ENCODE measurements around the gene EGFLAM. TPM values are rescaled to one million over a fixed set of nuclear protein-coding genes. Genes with fewer than 3 reads are reported as not detected.

The EGFLAM gene
- total RNA-seq, 1 donor, result 11.2 TPM

- no peak for TF ChIP-seq CTCF (IDR thresholded peaks at IDR 0.05; ENCODE audit: extremely low read depth, low read depth, low read length)
- Histone ChIP-seq H3K9me3 (ENCODE audit: low read depth, low read length) (no peaks in the 10 kb centered on the region), H3K36me3 (ENCODE audit: insufficient read depth, low read length) (no peaks in the 10 kb centered on the region), H3K4me2 (ENCODE audit: insufficient read depth, low read length) (no peak overlapping the region), H3K4me3 (ENCODE audit: insufficient read depth, low read length) (no peak overlapping the region), H3K27ac (ENCODE audit: low read depth, low read length) (no peak overlapping the region), H3K4me1 (ENCODE audit: insufficient read depth, low read length) (no peaks in the 10 kb centered on the region), H4K20me1 (ENCODE audit: insufficient read depth, low read length) (no peaks in the 10 kb centered on the region), H2AFZ (ENCODE audit: low read length) (no peak overlapping the region), H3K79me2 (ENCODE audit: insufficient read depth, low read length) (no peaks in the 10 kb centered on the region), H3K27me3 (ENCODE audit: insufficient read depth, low read length) (no peaks in the 10 kb centered on the region)
- DNase-seq (ENCODE audit: insufficient read length, low spot score, missing footprints), result peak; percentile 13
Observed at GRCh38 chr5:38483805-38484398, 225.5 kb downstream of the EGFLAM start.

- no peak overlapping the region for H3K4me3 ChIP-seq (ENCODE audit: insufficient read depth, low read length)
- no peak overlapping the region for H3K4me2 ChIP-seq (ENCODE audit: insufficient read depth, low read length)
- no peaks in the 10 kb centered on the region for H4K20me1 ChIP-seq (ENCODE audit: insufficient read depth, low read length)
- no peak for DNase-seq (ENCODE audit: insufficient read length, low spot score, missing footprints)
- no peak for TF ChIP-seq CTCF (IDR thresholded peaks at IDR 0.05; ENCODE audit: extremely low read depth, low read depth, low read length)
- no peaks in the 10 kb centered on the region for H3K9me3 ChIP-seq (ENCODE audit: low read depth, low read length)
- H3K27me3 ChIP-seq (ENCODE audit: insufficient read depth, low read length), result no peaks in the 10 kb centered on the region
- no peaks in the 10 kb centered on the region for H3K79me2 ChIP-seq (ENCODE audit: insufficient read depth, low read length)
- H3K4me1 ChIP-seq (ENCODE audit: insufficient read depth, low read length), result no peaks in the 10 kb centered on the region
- no peak overlapping the region for H2AFZ ChIP-seq (ENCODE audit: low read length)
- H3K36me3 ChIP-seq (ENCODE audit: insufficient read depth, low read length), result peaks cover 10% of the 10 kb centered on the region
- no peak overlapping the region for H3K27ac ChIP-seq (ENCODE audit: low read depth, low read length)
Observed at GRCh38 chr5:38494175-38494574, 235.8 kb downstream of the EGFLAM start.

- no peaks in the 10 kb centered on the region for H3K9me3 ChIP-seq (ENCODE audit: low read depth, low read length)
- H3K4me3 ChIP-seq (ENCODE audit: insufficient read depth, low read length), result no peak overlapping the region
- H3K4me2 ChIP-seq (ENCODE audit: insufficient read depth, low read length), result no peak overlapping the region
- H3K27me3 ChIP-seq (ENCODE audit: insufficient read depth, low read length), result no peaks in the 10 kb centered on the region
- no peaks in the 10 kb centered on the region for H3K79me2 ChIP-seq (ENCODE audit: insufficient read depth, low read length)
- DNase-seq (ENCODE audit: insufficient read length, low spot score, missing footprints), result peak; percentile 6
- H2AFZ ChIP-seq (ENCODE audit: low read length), result no peak overlapping the region
- H3K27ac ChIP-seq (ENCODE audit: low read depth, low read length), result no peak overlapping the region
- no peaks in the 10 kb centered on the region for H4K20me1 ChIP-seq (ENCODE audit: insufficient read depth, low read length)
- H3K36me3 ChIP-seq (ENCODE audit: insufficient read depth, low read length), result peaks cover 10% of the 10 kb centered on the region
- H3K4me1 ChIP-seq (ENCODE audit: insufficient read depth, low read length), result no peaks in the 10 kb centered on the region
- TF ChIP-seq CTCF (IDR thresholded peaks at IDR 0.05; ENCODE audit: extremely low read depth, low read depth, low read length), result no peak
Observed at GRCh38 chr5:38494763-38495162, 236.4 kb downstream of the EGFLAM start.

GRCh38 chr5:38497946-38498345 is 239.6 kb downstream of the EGFLAM start:
- DNase-seq (ENCODE audit: insufficient read length, low spot score, missing footprints), result no peak
- no peak overlapping the region for H2AFZ ChIP-seq (ENCODE audit: low read length)
- peaks cover 8% of the 10 kb centered on the region for H3K4me1 ChIP-seq (ENCODE audit: insufficient read depth, low read length)
- peak; percentile 34 for TF ChIP-seq CTCF (IDR thresholded peaks at IDR 0.05; ENCODE audit: extremely low read depth, low read depth, low read length)
- no peak overlapping the region for H3K27ac ChIP-seq (ENCODE audit: low read depth, low read length)
- peaks cover 7% of the 10 kb centered on the region for H3K36me3 ChIP-seq (ENCODE audit: insufficient read depth, low read length)
- H4K20me1 ChIP-seq (ENCODE audit: insufficient read depth, low read length), result no peaks in the 10 kb centered on the region
- H3K4me3 ChIP-seq (ENCODE audit: insufficient read depth, low read length), result no peak overlapping the region
- H3K9me3 ChIP-seq (ENCODE audit: low read depth, low read length), result no peaks in the 10 kb centered on the region
- H3K4me2 ChIP-seq (ENCODE audit: insufficient read depth, low read length), result no peak overlapping the region
- H3K27me3 ChIP-seq (ENCODE audit: insufficient read depth, low read length), result no peaks in the 10 kb centered on the region
- H3K79me2 ChIP-seq (ENCODE audit: insufficient read depth, low read length), result no peaks in the 10 kb centered on the region
